Kidney (tissue), 14 donors: ENCODE data around the gene ANKMY1. TPM values are rescaled to one million over a fixed set of nuclear protein-coding genes. Genes with fewer than 3 reads are reported as not detected.
A peak's percentile ranks its signal among the peaks of the same experiment; 100 is the strongest.

Experiments used
- DNase-seq, 5 donors: peaks; one replicate each; pipeline ENCODE4 v3.0.0-alpha.2; 2013 to 2020
- FAIRE-seq: peaks from 2 replicates; lab custom pipeline; 2012; peaks lifted over from hg19 to GRCh38; lab: Jason Lieb, UNC
- H3K27ac ChIP-seq, 2 donors: one replicate each; pipeline ENCODE4 v1.7.0; 2013; ENCODE audit warnings: low read depth in 2 of 2, low read length in 2 of 2, inconsistent platforms in 1 of 2
- H3K27me3 ChIP-seq: one replicate; pipeline ENCODE4 v1.7.1; 2013; ENCODE audit warnings: low read length, inconsistent platforms; ENCODE audit not compliant: control insufficient read depth, insufficient read depth
- H3K36me3 ChIP-seq, 3 donors: one replicate each; pipeline versions ENCODE4 v1.7.0 to v1.7.1; 2013; ENCODE audit warnings: low read length in 3 of 3, control low read depth in 1 of 3, inconsistent platforms in 1 of 3; ENCODE audit not compliant: insufficient read depth in 3 of 3, control insufficient read depth in 2 of 3
- H3K4me1 ChIP-seq, 3 donors: one replicate each; pipeline versions ENCODE4 v1.7.0 to v1.7.1; 2013; ENCODE audit warnings: low read length in 3 of 3, inconsistent platforms in 1 of 3, low read depth in 1 of 3; ENCODE audit not compliant: control insufficient read depth in 2 of 3, insufficient read depth in 2 of 3
- H3K4me3 ChIP-seq, 3 donors: one replicate each; pipeline versions ENCODE4 v1.7.0 to v1.8.1; 2013; ENCODE audit warnings: low read length in 3 of 3, control low read depth in 1 of 3, inconsistent platforms in 1 of 3
- H3K9ac ChIP-seq, 3 donors: one replicate each; pipeline versions ENCODE4 v1.7.0 to v1.7.1; 2013; ENCODE audit warnings: low read length in 3 of 3, control low read depth in 1 of 3, inconsistent platforms in 1 of 3
- H3K9me3 ChIP-seq, 3 donors: one replicate each; pipeline versions ENCODE4 v1.7.0 to v1.7.1; 2013; ENCODE audit warnings: low read length in 3 of 3, control low read depth in 1 of 3, inconsistent platforms in 1 of 3; ENCODE audit not compliant: control insufficient read depth in 2 of 3, insufficient read depth in 1 of 3
- intact Hi-C: fragments of 100-400 bp; cut with DNase I; formaldehyde crosslinking; loops from one replicate; pipeline ENCODE4 v1.11.1; 2022
- polyA plus RNA-seq: library from polyadenylated mRNA; stranded (reverse); fragments of 350-450 nt; fragmentation: Illumina TruSeq; extraction: RNeasy Lipid Tissue Mini Kit (QIAGEN cat#74804); gene quantifications from one replicate; pipeline ENCODE4 v1.2.3, GENCODE V29; 2014; ENCODE audit warnings: low read depth, low replicate concordance; ENCODE audit not compliant: insufficient read depth
- total RNA-seq: library from RNA; stranded (reverse); fragmentation: NEBNext Ultra II Directional; extraction: Animal tissue kit (Norgen Biotek cat#: 25700); gene quantifications from one replicate; pipeline ENCODE4 v1.2.1, GENCODE V29; 2021
- TF ChIP-seq, protein P1 (sequence below): IDR thresholded peaks from 3 replicates; pipeline ENCODE4 v1.5.1; 2012; ENCODE audit warnings: mild to moderate bottlenecking, moderate library complexity, borderline replicate concordance; ENCODE audit not compliant: insufficient read depth; ENCODE audit errors: extremely low read depth
- donor health status: control.
- donor health status: control.
- donor health status: control.
- donor health status: control.
- donor health status: control.
- donor health status: DM: yes; HTN: yes; CAD: no.
- donor health status: Normal renal cell carcinoma (clear cell type).

The ANKMY1 gene
- total and polyA plus RNA-seq, 2 donors from 2014 or later: 3.0 to 22.1 TPM

DNA sequence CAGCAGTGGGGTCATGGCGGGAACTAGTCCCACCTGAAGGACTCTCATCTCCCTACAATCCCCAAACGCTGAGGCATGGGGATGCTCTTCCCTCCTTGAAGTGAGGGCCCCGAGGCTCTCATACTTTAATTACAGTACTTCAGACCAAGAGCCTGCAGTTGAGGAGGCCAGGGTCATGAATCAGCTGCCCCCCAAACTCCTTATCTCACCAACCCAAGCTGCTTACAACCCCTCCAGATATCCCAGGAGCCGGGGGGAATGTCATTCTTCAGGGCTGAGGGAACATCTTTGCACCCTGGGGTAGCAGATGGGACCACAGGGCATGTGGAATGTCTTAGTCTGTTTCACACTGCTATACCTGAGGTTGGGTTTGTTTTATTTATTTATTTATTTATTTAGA is 26.0 kb upstream of the ANKMY1 start:
- Histone ChIP-seq H3K27ac (no peak overlapping the region), H3K36me3 (no peaks in the 10 kb centered on the region), H3K9me3 (no peaks in the 10 kb centered on the region), H3K9ac (no peak overlapping the region), H3K27me3 (no peaks in the 10 kb centered on the region), H3K4me3 (no peak overlapping the region), H3K4me1 (peaks cover 6 to 34% (median 25%) of the 10 kb centered on the region in 3 donors)
- no peak for FAIRE-seq
- intact Hi-C loops: no loop called here
- TF ChIP-seq, protein P1, sequence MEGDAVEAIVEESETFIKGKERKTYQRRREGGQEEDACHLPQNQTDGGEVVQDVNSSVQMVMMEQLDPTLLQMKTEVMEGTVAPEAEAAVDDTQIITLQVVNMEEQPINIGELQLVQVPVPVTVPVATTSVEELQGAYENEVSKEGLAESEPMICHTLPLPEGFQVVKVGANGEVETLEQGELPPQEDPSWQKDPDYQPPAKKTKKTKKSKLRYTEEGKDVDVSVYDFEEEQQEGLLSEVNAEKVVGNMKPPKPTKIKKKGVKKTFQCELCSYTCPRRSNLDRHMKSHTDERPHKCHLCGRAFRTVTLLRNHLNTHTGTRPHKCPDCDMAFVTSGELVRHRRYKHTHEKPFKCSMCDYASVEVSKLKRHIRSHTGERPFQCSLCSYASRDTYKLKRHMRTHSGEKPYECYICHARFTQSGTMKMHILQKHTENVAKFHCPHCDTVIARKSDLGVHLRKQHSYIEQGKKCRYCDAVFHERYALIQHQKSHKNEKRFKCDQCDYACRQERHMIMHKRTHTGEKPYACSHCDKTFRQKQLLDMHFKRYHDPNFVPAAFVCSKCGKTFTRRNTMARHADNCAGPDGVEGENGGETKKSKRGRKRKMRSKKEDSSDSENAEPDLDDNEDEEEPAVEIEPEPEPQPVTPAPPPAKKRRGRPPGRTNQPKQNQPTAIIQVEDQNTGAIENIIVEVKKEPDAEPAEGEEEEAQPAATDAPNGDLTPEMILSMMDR: no peak
- DNase-seq: peak in 1 of 5 donors; percentile 18

DNA sequence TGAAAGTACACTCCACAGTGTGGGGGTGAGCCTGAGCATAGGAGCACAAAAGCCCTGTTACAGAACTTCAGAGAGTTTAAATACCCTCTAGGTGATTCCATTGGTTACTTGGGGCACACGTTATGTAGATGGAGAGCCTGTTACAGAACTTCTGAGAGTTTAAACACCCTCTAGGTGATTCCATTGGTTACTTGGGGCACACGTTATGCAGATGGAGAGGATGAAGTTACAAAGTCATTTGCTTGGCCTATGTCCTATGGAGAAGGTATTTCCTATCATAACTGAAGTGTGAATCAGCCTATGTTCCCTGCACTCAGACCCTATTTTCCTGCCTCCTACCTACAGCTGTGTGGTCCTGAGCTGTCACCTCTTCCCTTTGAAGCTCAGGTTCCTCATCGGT is 25.0 kb upstream of the ANKMY1 start:
- Histone ChIP-seq H3K27ac (no peak overlapping the region), H3K9me3 (no peaks in the 10 kb centered on the region), H3K4me3 (no peak overlapping the region), H3K9ac (no peak overlapping the region), H3K4me1 (peaks cover 4 to 26% (median 19%) of the 10 kb centered on the region in 3 donors), H3K36me3 (no peaks in the 10 kb centered on the region), H3K27me3 (no peaks in the 10 kb centered on the region)
- no peak for DNase-seq
- intact Hi-C loops: no loop called here
- FAIRE-seq: no peak
- TF ChIP-seq, protein P1: no peak

DNA sequence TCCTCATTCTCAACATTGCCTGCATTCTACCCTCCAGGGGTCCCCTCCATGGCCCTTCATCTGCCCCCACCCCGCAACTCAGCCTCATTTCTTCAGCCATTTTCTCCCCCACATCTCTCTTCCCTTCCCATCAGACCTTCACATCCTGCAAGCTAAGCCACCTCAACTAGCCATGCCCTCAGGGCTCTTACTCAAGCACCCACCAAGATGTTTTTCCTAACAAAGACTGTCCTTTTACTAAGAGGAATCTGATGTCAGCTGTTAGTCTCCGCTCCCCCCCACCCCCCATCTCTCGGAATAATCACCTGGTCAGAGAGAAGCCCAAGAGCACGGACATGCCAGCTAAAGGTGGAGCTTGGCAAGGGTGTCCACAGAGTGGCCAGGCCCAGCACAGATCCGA is 24.0 kb upstream of the ANKMY1 start:
- Histone ChIP-seq H3K27ac (no peak overlapping the region), H3K27me3 (no peaks in the 10 kb centered on the region), H3K4me3 (no peak overlapping the region), H3K9ac (no peak overlapping the region), H3K9me3 (no peaks in the 10 kb centered on the region), H3K4me1 (peaks cover 0 to 20% (median 12%) of the 10 kb centered on the region in 3 donors), H3K36me3 (no peaks in the 10 kb centered on the region)
- TF ChIP-seq, protein P1: no peak
- no peak for DNase-seq
- intact Hi-C loops: no loop called here
- no peak for FAIRE-seq
